GM19193 (cell line): ENCODE results near the gene WDSUB1.

ENCODE experiments used
- POLR2A ChIP-seq: IDR thresholded peaks from 4 replicates; pipeline ENCODE4 v1.6.1; 2011; ENCODE audit not compliant: insufficient read depth, insufficient read length; ENCODE audit errors: extremely low read depth

The WDSUB1 gene

DNA sequence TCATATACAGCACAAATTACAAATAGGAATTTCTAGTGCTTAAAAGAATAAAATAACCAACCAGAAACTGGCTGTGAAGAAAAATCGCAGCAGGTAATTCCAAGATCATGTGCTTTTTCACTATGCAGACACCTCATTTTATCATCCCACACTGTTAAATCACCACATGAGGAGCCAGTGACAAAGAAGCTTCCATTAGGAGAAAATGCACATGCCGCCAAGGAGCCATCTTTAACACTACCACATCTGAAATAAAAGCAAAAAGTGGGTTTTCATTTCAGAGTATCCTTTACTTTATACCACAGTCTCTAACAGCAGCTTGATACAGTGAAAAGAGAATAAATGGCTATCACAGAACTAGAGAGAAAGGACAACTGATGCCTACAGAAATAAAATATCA lies 6.8 kb downstream of the WDSUB1 start:
- no peak for TF ChIP-seq POLR2A

DNA sequence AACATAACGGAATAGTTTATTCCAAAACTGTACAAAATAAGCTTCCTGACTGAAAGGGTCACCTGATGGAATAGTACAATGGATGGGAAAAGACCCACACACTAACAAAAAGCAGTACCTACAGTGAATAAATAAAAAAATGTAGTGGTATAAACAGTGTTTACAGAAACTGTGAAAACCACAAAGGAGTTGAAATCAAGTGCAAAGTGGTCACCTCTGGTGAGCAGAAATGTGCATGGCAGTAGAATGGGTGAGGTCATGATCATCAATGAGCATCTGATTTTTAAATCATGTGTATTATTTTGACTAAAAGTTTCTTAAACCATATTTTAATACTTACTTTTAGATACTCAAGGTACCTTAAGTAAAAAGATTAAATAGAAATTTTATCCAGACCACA lies 11.4 kb downstream of the WDSUB1 start:
- no peak for TF ChIP-seq POLR2A

DNA sequence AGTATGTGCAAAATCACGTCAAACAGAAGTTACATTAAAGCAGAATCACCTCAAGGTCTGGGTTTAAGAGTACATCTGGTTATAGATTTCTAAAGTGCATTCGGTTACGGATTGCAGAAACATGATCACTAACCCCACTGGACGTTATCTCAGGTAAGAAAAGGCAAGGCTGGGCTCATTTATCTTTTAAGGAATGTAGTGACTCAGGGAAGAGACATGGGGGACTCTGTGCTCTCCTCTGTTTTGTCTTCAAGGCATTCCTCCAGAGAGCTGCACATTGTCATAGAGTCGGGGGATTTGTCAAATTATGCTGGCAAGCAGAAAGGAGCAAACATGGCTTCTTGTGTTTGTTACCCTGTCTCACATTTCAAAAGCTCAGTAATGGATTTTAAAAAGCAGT lies 14.3 kb downstream of the WDSUB1 start:
- TF ChIP-seq POLR2A, result no peak

DNA sequence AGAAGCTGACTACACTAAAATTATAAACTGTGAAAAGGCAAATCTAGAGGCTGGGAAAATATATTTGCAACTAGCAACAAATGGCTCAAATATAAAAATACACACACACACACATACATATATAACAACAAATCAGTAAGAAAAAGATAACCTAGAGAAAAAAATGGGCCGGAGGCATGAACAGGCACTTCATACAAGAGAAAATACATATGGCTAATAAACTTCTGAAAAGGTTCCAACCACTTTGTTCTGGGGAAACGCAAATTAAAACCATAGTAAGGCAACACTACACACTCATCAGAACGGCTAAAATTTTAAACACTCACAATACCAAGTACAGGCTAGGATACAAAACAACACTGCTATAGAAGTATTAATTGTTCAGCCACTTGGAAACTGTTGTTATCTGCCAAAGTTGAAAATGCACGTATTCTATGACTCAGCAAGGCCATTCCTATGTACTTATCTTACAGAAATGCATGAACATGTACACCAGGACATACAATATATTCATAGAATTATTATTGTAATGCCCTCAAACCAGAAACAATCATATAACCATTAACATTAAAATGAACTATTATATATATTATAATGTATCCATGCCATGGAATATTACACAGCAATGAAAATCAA lies 15.6 kb downstream of the WDSUB1 start:
- TF ChIP-seq POLR2A, result no peak

DNA sequence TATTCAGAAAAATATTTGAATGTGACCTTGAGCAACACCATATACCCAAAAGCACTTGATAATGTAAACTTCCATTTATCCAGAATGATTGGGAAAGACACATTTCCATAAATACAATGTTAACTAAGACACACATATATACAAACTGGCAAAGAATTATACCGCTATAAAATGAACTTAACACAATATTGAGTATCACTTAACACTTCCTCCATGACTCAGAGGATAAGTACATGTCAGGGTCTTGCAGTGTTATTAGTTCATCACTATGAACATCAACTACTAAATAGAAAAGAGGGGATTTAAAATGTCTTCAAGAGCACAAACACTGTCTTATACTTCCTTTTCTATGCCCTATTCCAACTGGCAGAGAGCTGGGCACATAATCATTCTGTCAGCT lies 18.6 kb downstream of the WDSUB1 start:
- TF ChIP-seq POLR2A, result no peak

DNA sequence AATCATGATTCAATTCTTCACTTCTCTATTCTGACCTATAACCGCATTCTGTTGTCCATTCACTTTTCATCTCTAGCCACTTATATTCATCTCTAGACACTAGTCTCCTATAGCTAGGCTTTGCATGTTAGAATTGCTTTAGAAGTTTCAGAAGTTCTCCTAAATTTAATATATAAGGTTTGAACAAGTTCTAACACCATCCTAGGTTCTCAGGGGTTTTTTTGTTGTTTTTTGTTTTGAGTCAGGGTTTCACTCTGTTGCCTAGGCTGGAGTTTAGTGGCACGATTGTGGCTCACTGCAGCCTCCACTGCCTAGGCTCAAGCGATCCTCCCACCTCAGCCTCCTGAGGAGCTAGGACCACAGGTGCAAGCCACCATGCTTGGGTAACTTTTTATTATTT lies 19.9 kb downstream of the WDSUB1 start:
- no peak for TF ChIP-seq POLR2A

DNA sequence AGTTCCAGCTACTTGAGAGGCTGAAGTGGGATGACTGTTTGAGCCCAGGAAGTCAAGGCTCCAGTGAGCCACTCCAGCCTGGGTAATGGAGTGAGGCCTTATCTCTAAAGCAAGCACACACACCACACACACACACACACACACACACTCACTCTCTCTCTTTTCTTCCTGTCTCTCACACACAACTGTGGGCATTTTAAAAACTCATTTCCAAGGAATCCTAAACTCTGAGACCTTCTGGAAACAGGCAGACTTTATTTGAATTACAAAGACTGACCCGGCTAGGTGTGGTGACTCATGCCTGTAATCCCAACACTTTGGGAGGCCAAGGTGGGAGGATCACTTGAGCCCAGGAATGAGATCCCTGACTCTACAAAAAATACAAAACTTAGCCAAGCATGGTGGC lies 21.3 kb downstream of the WDSUB1 start:
- no peak for TF ChIP-seq POLR2A

DNA sequence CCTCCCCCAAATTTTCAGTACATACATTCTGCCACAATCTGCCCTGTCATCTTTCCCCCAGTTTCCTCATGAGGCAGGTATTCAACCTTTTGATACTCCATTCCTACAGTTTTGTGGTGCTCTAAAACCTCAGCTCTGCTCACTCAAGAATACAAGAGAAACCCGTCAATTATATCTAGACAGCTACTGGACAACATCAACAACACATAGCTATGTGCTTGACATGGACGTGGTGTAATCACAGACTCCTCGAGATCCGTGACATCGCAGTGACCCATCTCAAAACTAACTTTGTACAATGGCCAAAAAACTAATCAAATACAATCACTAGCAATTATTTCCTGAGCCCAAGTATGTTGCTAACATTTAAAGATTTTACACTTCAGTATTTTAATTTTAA lies 23.6 kb downstream of the WDSUB1 start:
- TF ChIP-seq POLR2A, result no peak

DNA sequence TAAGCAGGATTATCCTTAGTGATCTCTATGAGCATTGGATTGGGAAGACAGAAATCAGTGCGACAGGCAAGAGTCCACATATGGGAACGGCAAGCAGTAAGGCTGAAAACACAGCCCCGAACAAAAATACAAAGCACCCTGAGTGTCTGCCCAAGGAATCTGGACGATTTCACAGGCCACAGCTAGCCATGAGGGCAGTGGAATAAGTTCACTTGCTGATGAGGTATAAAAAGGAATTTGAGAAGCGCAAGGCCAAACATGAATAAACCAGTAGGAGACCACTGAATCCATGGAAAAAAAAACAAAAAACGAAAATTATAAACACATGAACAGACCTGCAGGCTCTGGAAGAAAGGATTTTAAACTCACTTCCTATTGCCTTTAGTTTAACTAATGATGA lies 24.3 kb downstream of the WDSUB1 start:
- no peak for TF ChIP-seq POLR2A

DNA sequence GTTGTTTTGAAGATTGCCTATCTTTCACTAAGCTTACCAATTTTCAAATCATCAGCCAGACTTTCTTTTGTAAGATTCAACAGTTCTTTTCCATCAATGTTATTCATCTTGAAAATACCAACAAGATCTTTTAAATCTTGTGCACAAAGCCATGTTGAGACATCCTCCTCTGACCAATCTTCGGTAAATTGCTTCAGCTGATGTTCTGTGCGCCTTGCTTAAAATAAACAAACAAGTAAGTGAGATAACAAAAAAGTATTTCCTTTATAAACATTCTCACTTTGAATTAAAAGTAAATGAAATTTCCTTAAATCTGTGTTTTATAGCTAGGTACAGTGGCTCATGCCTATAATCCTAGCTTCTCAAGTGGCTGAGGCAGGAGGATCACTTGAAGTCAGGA lies 30.3 kb downstream of the WDSUB1 start:
- no peak for TF ChIP-seq POLR2A

DNA sequence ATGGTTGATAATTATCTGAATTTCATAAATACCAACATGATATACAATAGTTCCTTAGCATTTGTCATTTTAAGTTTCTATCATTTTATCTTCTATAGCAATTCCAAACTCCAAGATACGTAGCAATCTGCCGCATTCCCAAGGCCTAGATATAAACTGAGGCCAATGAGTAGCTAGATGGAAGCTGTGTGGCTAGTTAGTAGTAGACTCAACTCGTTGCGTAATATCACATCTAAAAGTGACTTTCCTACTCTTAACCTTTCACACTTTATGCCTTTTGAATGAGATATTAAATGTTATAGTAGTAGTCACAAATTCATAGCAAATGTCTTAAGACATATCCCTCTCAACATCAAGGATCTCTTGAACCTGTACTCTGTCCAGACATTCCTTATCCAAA lies 33.6 kb downstream of the WDSUB1 start:
- no peak for TF ChIP-seq POLR2A

DNA sequence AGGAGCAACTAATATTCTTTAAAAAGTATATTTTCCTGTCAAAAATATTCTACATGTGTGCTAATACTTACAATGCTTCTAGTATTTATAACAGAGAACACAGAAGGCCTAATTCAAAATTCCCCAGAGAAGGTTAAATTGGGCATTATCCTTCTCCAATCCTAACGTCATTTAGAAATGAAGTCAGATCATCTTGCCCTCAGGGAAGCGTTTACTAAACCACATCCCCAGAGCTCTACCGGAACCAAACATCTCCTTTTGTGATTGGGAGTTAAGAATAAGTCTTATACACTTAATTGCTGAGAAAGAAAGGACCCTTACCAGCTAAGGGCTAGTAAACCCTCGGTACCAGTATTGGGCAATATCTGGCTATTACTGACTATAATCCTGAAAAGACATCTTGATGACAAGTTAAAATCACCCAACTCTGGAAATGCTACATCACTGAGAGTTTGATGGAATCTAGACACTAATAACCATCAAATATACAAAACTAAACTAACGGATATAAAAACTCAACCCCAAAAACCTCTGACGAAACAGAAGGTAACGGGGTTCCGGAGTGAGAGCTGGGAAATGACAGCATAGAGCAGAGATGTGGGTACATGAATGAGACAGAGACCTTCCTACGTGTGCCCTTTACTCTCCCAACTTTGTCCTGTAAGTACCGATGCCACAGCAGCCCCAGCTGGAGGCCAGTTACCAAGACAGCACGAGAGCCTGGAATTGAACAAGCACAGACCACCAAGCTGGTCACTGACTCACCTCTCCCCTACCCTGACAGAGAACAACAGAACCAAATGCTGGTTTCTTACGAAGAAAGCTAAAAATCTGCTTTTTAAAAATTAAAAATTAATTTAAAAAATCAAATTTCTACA lies 35.0 kb downstream of the WDSUB1 start:
- TF ChIP-seq POLR2A, result no peak

DNA sequence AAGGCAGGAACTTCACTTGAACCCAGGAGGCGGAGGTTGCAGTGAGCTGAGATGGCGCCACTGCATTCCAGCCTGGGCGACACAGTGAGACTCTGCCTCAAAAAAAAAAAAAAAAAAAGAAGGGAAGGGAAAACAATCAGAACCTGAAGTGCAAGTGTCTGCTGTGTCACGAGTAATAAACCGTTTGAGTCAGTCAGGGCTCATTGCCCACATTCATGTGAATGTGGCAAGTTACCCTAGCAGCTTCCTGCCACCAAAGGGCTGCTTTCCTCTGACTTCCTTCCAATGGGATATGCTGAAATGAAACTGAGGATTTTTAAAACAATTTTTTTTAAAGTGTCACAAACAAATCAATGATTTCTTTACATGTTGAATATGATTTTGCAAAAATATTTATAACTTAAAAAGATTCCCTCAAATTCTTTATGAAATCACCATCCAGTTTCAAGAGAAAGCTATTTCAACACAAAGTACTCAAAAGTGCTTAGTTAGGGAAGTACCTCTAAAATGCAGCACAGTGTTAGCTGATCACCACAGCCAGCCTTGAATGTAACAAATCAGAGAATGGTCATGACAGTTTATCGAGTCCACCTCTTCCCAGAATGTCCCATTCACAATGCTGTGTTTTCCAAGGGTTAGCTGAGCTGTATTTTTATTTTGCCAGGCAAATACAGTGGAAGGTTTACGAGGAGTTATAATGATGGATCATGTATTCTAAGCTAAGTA lies 36.4 kb downstream of the WDSUB1 start:
- TF ChIP-seq POLR2A, result no peak

DNA sequence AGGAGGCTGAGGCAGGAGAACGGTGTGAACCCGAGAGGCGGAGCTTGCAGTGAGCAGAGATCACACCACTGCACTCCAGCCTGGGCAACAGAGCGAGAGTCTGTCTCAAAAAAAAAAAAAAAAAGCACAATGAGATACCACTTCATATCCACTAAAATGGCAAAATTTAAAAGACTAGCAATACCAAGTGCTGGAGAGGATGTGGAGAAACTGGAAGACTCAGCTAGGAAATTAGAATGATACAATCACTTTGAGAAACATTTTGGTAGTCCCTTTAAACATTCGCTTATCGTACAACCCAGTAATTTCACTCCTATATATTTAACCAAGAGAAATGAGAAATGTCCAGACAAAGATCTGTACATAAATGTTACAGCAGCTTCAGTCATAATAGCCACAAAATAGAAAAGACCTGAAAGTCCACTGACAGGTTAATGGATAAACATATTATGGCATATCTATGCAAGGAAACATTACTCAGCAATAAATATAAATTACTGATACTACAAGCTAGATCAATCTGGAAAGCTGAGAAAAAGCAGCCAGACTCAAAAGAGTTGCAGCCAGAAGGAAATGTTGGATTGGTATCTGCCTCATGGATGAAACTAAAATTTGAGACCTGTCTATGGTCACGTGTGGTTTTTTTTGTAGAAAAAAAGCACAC lies 40.0 kb downstream of the WDSUB1 start:
- TF ChIP-seq POLR2A, result no peak

DNA sequence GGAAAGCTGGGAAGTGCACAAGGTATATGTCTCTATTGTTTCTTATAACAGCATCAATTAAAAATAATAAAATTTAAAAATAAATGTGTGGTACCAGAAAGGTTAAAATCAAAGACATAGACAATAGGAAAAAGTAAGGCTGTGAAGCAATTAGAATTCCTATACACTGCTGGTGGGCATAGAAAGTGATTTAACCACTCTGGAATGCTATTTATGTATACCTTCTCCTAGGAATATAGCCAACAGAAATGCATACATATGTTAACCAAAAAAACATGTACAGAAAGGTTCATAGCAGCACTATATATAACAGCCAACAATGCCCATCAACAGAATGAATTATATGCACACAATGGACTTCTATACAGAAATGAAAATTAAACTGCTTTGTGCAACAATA lies 43.0 kb downstream of the WDSUB1 start:
- no peak for TF ChIP-seq POLR2A
